NCI-H446 treated with DMSO at 0.1 percent for 48 hours (cell line): Measurements from ENCODE around the gene PGBD2.
"Not testable (repeated sequence)": the region's sequence is repeated elsewhere in the genome, so short reads cannot be mapped to it uniquely, and the experiment has no call there.

Experiments used
- DNase-seq: peaks from one replicate; lab custom pipeline; 2025; lab: John Stamatoyannopoulos, UW

Gene PGBD2

GRCh38 chr1:248927283-248927682 is 21.2 kb downstream of the PGBD2 start:
- not testable (repeated sequence) for DNase-seq

DNA sequence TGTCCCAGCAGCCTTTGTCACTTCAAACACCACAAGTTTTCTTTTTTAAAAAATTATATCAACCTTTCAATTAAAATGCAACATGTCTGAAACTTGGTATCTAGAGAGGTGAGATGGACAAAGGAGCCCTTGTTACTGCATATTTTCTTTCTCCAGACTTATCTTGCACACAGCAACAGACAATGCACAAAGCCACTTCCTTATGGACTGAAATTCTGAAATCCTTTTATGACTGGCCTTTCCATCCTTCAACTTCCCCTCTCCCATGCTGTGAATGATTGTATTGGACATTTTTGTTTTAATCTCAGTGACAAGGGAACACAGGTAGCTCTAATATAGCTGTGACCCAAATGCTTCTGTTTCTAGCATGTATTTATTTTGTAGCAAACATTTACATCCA is 22.1 kb downstream of the PGBD2 start:
- not testable (repeated sequence) for DNase-seq

DNA sequence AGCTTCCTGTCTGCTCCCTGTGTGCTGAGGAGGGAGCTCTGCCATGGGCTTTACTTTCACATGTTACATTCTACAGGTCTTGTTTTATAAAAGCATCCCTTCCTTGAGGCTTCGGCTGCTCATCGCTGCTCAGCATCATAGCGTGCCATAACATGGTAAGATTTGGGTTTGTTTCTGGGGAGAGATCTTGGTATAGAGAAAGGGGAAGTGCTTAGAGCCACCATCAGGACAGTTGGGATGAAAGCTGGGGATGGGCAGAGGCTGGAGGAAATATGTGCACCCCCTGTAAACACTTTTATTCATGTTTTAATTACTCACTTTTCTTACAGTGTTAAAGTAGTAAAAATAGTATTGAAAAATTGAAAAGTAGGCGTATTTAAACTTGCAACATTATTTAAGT is 24.0 kb downstream of the PGBD2 start:
- not testable (repeated sequence) for DNase-seq

GRCh38 chr1:248938173-248938809 is 32.3 kb downstream of the PGBD2 start:
- not testable (repeated sequence) for DNase-seq

DNA sequence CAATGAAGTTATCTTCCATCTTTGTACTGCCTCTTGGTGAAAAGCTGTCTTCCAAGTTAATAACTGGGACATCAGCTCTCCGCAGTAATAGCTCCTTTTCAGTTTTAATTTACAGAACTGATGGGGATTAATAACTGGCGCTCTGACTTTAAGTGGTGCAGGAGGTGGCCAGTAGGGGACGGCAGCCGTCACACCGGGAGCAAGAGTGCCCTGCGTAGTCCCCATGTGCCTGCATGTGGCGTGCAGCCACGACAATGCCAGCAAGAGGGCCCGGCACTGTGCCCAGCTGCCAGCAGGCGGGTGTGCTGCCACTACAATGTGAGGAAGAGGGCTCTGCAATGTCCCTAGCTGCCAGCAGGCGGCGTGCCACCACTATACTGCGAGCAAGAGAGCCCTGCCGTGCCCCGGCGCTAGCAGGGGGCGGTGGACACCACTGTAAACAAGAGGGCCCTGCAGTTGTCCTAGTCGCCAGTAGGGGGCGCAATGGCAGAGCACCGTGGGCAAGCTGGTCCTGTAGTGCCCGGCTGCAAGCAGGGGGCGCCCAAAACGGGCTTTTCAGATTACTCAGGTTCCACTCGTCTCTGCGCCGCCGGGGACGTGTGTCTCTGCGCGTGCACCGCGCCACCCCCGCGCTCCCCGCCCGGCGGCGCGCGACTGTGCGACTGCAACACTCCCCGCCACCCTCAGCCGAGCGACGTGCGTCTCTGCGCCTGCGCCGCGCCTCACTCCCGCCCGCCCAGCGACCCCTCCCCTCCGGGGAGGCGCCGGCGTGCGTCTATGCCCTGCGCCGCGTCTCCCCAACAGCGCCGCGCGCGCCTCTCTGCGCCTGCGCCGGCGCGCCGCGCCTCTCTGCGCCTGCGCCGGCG is 38.3 kb downstream of the PGBD2 start:
- not testable (repeated sequence) for DNase-seq

DNA sequence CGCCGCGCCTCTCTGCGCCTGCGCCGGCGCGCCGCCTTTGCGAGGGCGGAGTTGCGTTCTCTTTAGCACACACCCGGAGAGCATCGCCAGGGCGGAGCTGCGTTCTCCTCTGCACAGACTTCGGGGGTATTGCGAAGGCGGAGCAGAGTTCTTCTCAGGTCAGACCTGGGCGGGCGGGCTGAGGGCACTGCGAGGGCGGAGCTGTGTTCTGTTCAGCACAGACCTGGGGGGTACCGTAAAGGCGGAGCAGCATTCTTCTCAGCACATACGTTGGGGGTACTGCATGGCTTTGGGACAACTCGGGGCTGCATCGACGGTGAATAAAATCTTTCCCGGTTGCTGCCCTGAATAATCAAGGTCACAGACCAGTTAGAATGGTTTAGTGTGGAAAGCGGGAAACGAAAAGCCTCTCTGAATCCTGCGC is 39.0 kb downstream of the PGBD2 start:
- not testable (repeated sequence) for DNase-seq

- not testable (repeated sequence) for DNase-seq
Measured at GRCh38 chr1:248945453-248945852, 39.4 kb downstream of the PGBD2 start.

GRCh38 chr1:248945856-248946416 is 39.9 kb downstream of the PGBD2 start:
- not testable (repeated sequence) for DNase-seq
